CD4-positive, CD25-positive, alpha-beta regulatory T cell (primary cell): Measurements from ENCODE around the gene TMEM120B. TPM values are rescaled to one million over a fixed set of nuclear protein-coding genes. Genes with fewer than 3 reads are reported as not detected.
"Not testable (repeated sequence)": the region's sequence is repeated elsewhere in the genome, so short reads cannot be mapped to it uniquely, and the experiment has no call there.

ENCODE experiments used
- ATAC-seq, 2 donors: fragments of 150-1000 bp; cut with Tn5 transposase; one replicate each; pipeline ENCODE4 v1.10.0; 2021; ENCODE audit warnings: low read depth in 2 of 2, moderate number of reproducible peaks in 2 of 2, moderate library complexity in 1 of 2
- DNase-seq, 3 donors: peaks; one replicate each; pipeline versions ENCODE4 v3.0.0 to v3.0.0-alpha.2; 2012 to 2022; ENCODE audit warnings: mixed read lengths in 1 of 3
- H3K27ac ChIP-seq: one replicate; pipeline ENCODE4 v1.7.0; 2013; ENCODE audit warnings: mild to moderate bottlenecking, low read length; ENCODE audit not compliant: insufficient read depth, poor library complexity, severe bottlenecking
- H3K27me3 ChIP-seq: one replicate; pipeline ENCODE4 v1.7.0; 2013; ENCODE audit warnings: low read length; ENCODE audit not compliant: control insufficient read depth, insufficient read depth
- H3K36me3 ChIP-seq: one replicate; pipeline ENCODE4 v1.7.0; 2013; ENCODE audit warnings: mild to moderate bottlenecking, low read length, moderate library complexity; ENCODE audit not compliant: control insufficient read depth, insufficient read depth
- H3K4me1 ChIP-seq: 2 replicates; pipeline ENCODE4 v1.7.0; 2013; ENCODE audit warnings: mild to moderate bottlenecking, low read length; ENCODE audit not compliant: insufficient read depth, control insufficient read depth, poor library complexity, severe bottlenecking
- H3K4me3 ChIP-seq: one replicate; pipeline ENCODE4 v1.7.0; 2013; ENCODE audit warnings: low read depth, mild to moderate bottlenecking, low read length, moderate library complexity
- H3K9me3 ChIP-seq, 2 experiments: 1 replicate in 1 of 2; 2 replicates in 1 of 2; pipeline ENCODE4 v1.7.0; 2013; ENCODE audit warnings: low read length in 2 of 2, mild to moderate bottlenecking in 1 of 2, moderate library complexity in 1 of 2; ENCODE audit not compliant: control insufficient read depth in 2 of 2
- H3K27ac Mint-ChIP-seq, 3 donors: one replicate each; pipeline ENCODE4 v1.8.0; 2020 to 2022; ENCODE audit warnings: mild to moderate bottlenecking in 3 of 3, mixed read lengths in 3 of 3, moderate library complexity in 2 of 3
- H3K27me3 Mint-ChIP-seq: one replicate; pipeline ENCODE4 v1.8.0; 2022; ENCODE audit warnings: mild to moderate bottlenecking, mixed read lengths
- H3K36me3 Mint-ChIP-seq: one replicate; pipeline ENCODE4 v1.8.0; 2020; ENCODE audit warnings: mixed read lengths
- H3K4me1 Mint-ChIP-seq, 4 donors: one replicate each; pipeline ENCODE4 v1.8.0; 2020 to 2022; ENCODE audit warnings: mixed read lengths in 4 of 4, mild to moderate bottlenecking in 1 of 4
- H3K4me3 Mint-ChIP-seq, 4 donors: one replicate each; pipeline ENCODE4 v1.8.0; 2020 to 2022; ENCODE audit warnings: mild to moderate bottlenecking in 4 of 4, mixed read lengths in 4 of 4, moderate library complexity in 3 of 4
- H3K9me3 Mint-ChIP-seq, 7 donors: one replicate each; pipeline ENCODE4 v1.8.0; 2020 to 2022; ENCODE audit warnings: mixed read lengths in 7 of 7, mild to moderate bottlenecking in 3 of 7, moderate library complexity in 2 of 7
- polyA plus RNA-seq, 4 donors: library from polyadenylated mRNA; unstranded; fragments of 300-500 nt; fragmentation: Illumina TruSeq; gene quantifications; one replicate each; pipeline ENCODE4 v1.2.3, GENCODE V29; 2021
- total RNA-seq: library from RNA; stranded (reverse); gene quantifications from one replicate; pipeline ENCODE4 v1.2.3, GENCODE V29; 2022

Gene TMEM120B
- total and polyA plus RNA-seq, 5 donors from 2014 or later, result 2.6 to 7.5 (median 2.7) TPM

DNA sequence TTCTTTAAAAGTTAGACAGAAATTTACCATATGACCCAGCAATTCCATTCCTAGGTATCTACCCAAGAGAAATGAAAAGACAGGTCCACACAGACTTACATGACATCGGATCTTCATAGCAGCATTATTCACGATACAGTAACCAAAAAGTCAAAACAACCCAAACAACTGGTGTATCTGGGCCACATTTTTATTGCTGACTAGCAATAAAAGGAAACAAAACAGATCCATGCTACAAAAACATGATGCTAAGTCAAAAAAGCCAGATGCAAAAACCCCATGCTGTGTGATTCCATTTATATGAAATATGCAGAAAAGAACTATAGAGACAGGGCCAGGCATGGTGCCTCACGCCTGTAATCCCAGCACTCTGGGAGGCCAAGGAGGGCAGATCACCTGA is 12.9 kb downstream of the TMEM120B start:
- Mint-ChIP-seq H3K27me3 (no peaks in the 10 kb centered on the region), H3K36me3 (peaks cover 5% of the 10 kb centered on the region), H3K27ac (no peak overlapping the region), H3K9me3 (no peaks in the 10 kb centered on the region), H3K4me3 (no peak overlapping the region), H3K4me1 (peaks cover 0 to 4% (median 0%) of the 10 kb centered on the region in 4 donors)
- Histone ChIP-seq H3K27me3 (no peaks in the 10 kb centered on the region), H3K9me3 (no peaks in the 10 kb centered on the region), H3K36me3 (no peaks in the 10 kb centered on the region), H3K4me3 (no peak overlapping the region), H3K4me1 (no peaks in the 10 kb centered on the region), H3K27ac (no peak overlapping the region)
- ATAC-seq (no peak), DNase-seq (no peak)

DNA sequence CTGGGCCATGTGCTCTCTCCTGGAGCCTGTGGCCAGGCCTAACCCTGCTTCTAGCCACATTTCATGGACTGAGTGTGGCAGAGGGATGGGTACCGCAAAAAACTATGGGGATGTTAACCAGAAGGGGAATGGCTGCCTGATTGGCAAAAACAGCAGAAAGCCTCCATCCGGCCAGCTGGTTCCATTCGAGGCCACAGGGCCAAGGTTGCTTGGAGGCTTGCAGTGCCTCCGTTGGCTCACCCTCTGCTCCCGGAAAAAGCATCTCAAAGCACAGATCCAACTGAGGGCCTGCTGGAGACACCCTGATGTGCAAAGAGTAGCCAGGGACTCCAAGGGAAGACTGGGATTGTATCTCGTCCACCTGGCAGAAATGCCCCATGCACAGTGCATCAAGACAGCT is 16.5 kb downstream of the TMEM120B start:
- no peak overlapping the region for H3K4me3 Mint-ChIP-seq
- no peaks in the 10 kb centered on the region for H3K27me3 ChIP-seq
- peaks cover 5% of the 10 kb centered on the region for H3K36me3 Mint-ChIP-seq
- no peaks in the 10 kb centered on the region for H3K9me3 ChIP-seq
- no peaks in the 10 kb centered on the region for H3K36me3 ChIP-seq
- peaks cover 0 to 2% (median 0%) of the 10 kb centered on the region in 4 donors for H3K4me1 Mint-ChIP-seq
- H3K27ac ChIP-seq, result no peak overlapping the region
- H3K27ac Mint-ChIP-seq, result no peak overlapping the region
- no peak overlapping the region for H3K4me3 ChIP-seq
- no peaks in the 10 kb centered on the region for H3K27me3 Mint-ChIP-seq
- H3K9me3 Mint-ChIP-seq, result no peaks in the 10 kb centered on the region
- DNase-seq (no peak), ATAC-seq (no peak)
- H3K4me1 ChIP-seq, result no peaks in the 10 kb centered on the region

DNA sequence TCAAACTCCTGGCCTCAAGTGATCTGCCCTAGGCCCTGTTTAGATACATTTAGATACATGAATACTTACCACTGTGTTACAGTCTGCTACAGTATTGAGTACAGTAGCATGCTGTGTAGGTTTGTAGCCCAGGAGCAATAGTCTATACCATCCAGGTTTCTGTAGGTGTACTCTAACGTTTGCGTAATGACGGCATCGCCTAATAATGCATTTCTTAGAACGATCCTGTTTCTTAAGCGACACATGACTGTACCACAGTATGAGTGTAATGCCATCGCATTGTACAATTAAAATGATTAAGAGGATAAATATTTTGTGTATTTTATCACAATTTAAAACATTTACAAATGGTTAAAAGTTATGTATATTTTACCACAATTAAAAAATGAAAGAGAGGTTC is 18.9 kb downstream of the TMEM120B start:
- ATAC-seq (no peak), DNase-seq (no peak)
- Mint-ChIP-seq H3K9me3 (no peaks in the 10 kb centered on the region), H3K27ac (no peak overlapping the region), H3K27me3 (no peaks in the 10 kb centered on the region), H3K4me1 (no peaks in the 10 kb centered on the region), H3K36me3 (no peaks in the 10 kb centered on the region), H3K4me3 (no peak overlapping the region)
- H3K27ac ChIP-seq, result no peak overlapping the region
- no peaks in the 10 kb centered on the region for H3K36me3 ChIP-seq
- H3K4me3 ChIP-seq, result no peak overlapping the region
- no peaks in the 10 kb centered on the region for H3K9me3 ChIP-seq
- H3K4me1 ChIP-seq, result no peaks in the 10 kb centered on the region
- no peaks in the 10 kb centered on the region for H3K27me3 ChIP-seq

DNA sequence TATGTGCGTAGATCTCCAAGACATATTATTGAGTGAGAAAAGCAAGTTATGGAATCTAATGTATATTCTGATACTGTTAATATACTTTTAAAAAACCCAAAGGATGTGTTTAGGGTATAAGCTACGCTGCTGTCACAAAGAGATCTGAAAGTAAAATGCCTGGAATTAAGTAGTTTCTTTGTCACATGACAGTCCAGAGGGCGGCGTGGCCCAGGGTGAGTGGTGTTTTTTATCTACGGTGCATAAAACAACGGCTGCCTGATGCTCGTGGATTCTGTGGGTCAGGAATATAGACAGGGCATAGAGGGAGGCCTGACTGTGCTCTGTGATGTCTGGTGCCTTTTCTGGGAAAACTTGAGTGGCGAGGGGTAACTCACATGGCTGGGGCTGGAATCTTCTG is 21.3 kb downstream of the TMEM120B start:
- ATAC-seq, result no peak
- Histone ChIP-seq H3K27me3 (no peaks in the 10 kb centered on the region), H3K36me3 (no peaks in the 10 kb centered on the region), H3K9me3 (no peaks in the 10 kb centered on the region), H3K27ac (no peak overlapping the region), H3K4me1 (no peaks in the 10 kb centered on the region), H3K4me3 (no peak overlapping the region)
- Mint-ChIP-seq H3K9me3 (no peaks in the 10 kb centered on the region), H3K27me3 (no peaks in the 10 kb centered on the region), H3K4me3 (no peak overlapping the region), H3K36me3 (no peaks in the 10 kb centered on the region), H3K27ac (no peak overlapping the region), H3K4me1 (no peaks in the 10 kb centered on the region)
- DNase-seq, result no peak

DNA sequence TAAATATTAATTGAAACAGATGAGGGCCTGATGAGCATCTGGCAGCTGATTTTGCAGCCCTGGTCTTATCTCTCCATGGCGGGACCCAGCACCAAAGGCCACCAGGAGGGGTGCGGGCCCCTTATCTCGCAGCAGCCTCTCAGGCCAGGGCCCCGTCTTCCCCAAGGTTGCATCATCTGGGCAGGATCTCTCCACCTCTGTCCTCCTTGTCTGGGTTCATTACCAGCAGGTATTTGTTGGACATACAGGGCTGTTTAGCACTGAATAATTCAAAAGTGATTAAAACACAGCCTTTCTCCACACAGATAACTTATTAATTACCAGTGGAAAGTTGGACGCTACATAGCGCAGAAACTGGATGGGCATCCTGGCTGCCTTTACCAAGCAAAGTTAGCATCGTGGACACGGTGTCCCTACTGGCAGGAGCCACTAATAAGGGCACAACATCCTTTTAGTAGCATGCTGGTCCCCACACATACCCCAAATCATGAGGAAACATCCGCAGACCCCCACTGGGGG is 25.8 kb downstream of the TMEM120B start:
- Mint-ChIP-seq H3K36me3 (peaks cover 5% of the 10 kb centered on the region), H3K4me1 (no peaks in the 10 kb centered on the region), H3K4me3 (no peak overlapping the region), H3K27me3 (no peaks in the 10 kb centered on the region), H3K9me3 (no peaks in the 10 kb centered on the region), H3K27ac (no peak overlapping the region)
- no peaks in the 10 kb centered on the region for H3K9me3 ChIP-seq
- no peaks in the 10 kb centered on the region for H3K4me1 ChIP-seq
- no peaks in the 10 kb centered on the region for H3K36me3 ChIP-seq
- H3K27ac ChIP-seq, result no peak overlapping the region
- no peak overlapping the region for H3K4me3 ChIP-seq
- ATAC-seq (no peak), DNase-seq (no peak)
- H3K27me3 ChIP-seq, result no peaks in the 10 kb centered on the region

DNA sequence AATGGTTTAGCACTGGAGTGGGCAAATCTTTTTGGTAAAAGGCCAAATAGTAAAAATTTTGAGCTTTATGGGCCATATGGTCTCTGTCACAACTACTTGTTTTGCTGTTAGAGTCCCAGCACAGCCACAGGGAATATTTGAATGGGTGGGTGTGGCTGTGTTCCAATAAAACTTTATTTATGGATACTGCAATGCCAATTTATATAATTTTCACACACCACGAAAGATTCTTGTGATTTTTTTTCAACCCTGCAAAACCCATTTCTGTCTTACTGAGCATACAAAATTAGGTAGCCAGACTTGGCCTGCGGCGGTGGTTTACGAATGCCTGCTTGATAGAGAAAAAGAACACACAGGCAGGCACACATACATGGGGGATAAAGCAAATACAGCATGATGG is 28.3 kb downstream of the TMEM120B start:
- Histone ChIP-seq H3K4me1 (no peaks in the 10 kb centered on the region), H3K36me3 (no peaks in the 10 kb centered on the region), H3K27me3 (no peaks in the 10 kb centered on the region), H3K9me3 (no peaks in the 10 kb centered on the region), H3K27ac (no peak overlapping the region), H3K4me3 (no peak overlapping the region)
- Mint-ChIP-seq H3K27ac (no peak overlapping the region), H3K4me3 (no peak overlapping the region), H3K36me3 (peaks cover 8% of the 10 kb centered on the region), H3K27me3 (no peaks in the 10 kb centered on the region), H3K9me3 (no peaks in the 10 kb centered on the region), H3K4me1 (no peaks in the 10 kb centered on the region)
- no peak for DNase-seq
- ATAC-seq, result no peak

DNA sequence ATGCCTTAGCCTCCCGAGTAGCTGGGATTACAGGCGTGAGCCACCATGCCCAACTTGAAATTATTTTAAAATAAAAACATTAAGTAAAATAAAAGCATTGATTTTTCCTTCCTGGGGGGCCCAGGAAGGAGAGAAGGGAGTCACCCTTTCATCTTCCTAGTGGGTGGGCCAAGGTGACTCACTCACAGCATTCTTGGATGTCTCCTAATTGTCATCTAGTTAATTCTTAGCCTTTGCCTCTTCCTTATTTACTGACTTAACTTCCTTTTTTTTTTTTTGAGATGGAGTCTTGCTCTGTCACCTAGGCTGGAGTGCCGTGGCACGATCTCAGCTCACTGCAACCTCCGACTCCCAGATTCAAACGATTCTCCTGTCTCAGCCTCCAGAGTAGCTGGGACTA is 29.2 kb downstream of the TMEM120B start:
- no peaks in the 10 kb centered on the region for H3K27me3 ChIP-seq
- no peak overlapping the region for H3K4me3 Mint-ChIP-seq
- DNase-seq, result no peak
- H3K36me3 ChIP-seq, result no peaks in the 10 kb centered on the region
- no peaks in the 10 kb centered on the region for H3K9me3 ChIP-seq
- peaks cover 8% of the 10 kb centered on the region for H3K36me3 Mint-ChIP-seq
- no peaks in the 10 kb centered on the region for H3K4me1 ChIP-seq
- no peak overlapping the region for H3K27ac Mint-ChIP-seq
- H3K4me3 ChIP-seq, result no peak overlapping the region
- H3K27ac ChIP-seq, result no peak overlapping the region
- no peaks in the 10 kb centered on the region for H3K27me3 Mint-ChIP-seq
- H3K4me1 Mint-ChIP-seq, result no peaks in the 10 kb centered on the region
- H3K9me3 Mint-ChIP-seq, result no peaks in the 10 kb centered on the region
- ATAC-seq, result no peak

DNA sequence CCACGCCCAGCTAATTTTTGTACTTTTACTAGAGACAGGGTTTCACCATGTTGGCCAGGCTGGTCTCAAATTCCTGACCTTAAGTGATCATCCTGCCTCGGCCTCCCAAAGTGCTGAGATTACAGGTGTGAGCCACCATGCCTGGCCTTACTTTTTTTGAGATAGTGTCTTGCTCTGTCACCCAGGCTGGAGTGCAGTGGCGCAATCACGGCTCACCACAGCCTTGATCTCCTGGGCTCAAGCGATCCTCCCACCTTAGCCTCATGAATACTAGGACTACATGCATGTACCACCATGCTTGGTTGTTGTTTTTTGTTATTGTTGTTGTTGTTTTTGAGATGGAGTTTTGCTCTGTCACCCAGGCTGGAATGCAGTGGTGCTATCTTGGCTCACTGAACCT is 33.0 kb downstream of the TMEM120B start:
- H3K4me1 ChIP-seq, H3K4me3 Mint-ChIP-seq, ATAC-seq, H3K4me1 Mint-ChIP-seq, DNase-seq, H3K27ac ChIP-seq, H3K9me3 ChIP-seq, H3K4me3 ChIP-seq, H3K36me3 ChIP-seq, H3K36me3 Mint-ChIP-seq, H3K9me3 Mint-ChIP-seq, H3K27me3 ChIP-seq, H3K27me3 Mint-ChIP-seq, H3K27ac Mint-ChIP-seq: not testable (repeated sequence)
